Stimulated activated CD4-positive, alpha-beta T cell treated with anti-CD3 and anti-CD28 coated beads, Interleukin-1b, Interleukin-23, amount 100 ng/mL, for 24 hours (primary cell): Measurements from ENCODE around the gene NXPH2.
"Not testable (repeated sequence)": the region's sequence is repeated elsewhere in the genome, so short reads cannot be mapped to it uniquely, and the experiment has no call there.

ENCODE experiments used
- DNase-seq, 4 experiments: peaks; one replicate each; pipeline ENCODE4 v3.0.0-alpha.2; 2020; ENCODE audit warnings: low read depth in 4 of 4, low spot score in 1 of 4

The NXPH2 gene

GRCh38 chr2:138712212-138712979 is 67.8 kb downstream of the NXPH2 start:
- no peak for DNase-seq

DNA sequence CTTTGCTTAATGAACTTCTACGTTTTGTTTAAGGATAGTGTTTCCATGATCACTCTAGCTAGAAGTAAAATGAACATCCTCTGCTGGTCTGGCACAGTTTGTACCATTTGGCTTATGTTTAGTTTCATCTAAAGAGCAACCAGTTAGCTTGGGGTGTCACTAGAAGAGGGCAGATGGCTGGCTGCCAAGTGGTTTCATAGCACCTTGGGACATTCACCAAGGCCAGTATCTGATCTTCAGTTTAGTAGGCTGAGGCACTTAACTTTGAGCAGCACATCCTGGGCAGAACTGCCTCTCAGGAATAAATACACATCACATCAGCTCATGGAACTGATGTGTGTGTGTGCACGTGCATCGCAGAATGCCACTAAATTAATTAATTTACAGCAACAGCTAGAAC is 68.4 kb downstream of the NXPH2 start:
- no peak for DNase-seq

DNA sequence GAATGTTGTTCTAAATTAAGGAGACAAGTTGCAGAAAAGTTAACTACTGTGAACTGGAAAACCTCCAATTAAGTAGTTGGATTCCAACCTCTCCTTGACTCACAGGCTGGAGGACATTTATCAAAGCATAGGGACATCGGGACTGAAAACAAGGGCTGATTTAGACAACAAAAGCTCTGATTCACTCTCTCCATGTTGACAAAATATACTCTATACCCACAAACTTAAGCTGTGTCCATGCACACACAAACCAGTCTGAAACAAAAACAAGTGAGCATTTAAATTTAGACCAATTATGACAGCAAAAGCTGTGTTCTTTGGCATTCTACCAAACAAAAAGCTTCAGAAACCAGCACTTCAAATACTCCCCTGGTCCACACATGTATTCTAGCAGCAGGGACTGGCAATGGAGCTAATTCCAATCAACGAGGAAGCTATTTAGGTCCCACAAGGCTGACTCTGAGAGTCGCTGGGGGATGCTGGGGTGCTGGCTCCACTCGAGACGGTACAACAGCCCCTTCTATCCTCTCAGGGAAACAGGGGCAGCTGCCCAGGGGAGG is 71.4 kb downstream of the NXPH2 start:
- DNase-seq, result no peak

GRCh38 chr2:138707392-138708074 is 72.7 kb downstream of the NXPH2 start:
- DNase-seq, result no peak

- no peak for DNase-seq
Measured at GRCh38 chr2:138703242-138703641, 76.9 kb downstream of the NXPH2 start.

GRCh38 chr2:138700716-138701115 is 79.5 kb downstream of the NXPH2 start:
- no peak for DNase-seq

GRCh38 chr2:138699421-138699820 is 80.8 kb downstream of the NXPH2 start:
- no peak for DNase-seq

GRCh38 chr2:138698428-138698827 is 81.8 kb downstream of the NXPH2 start:
- no peak for DNase-seq

GRCh38 chr2:138691667-138692066 is 88.5 kb downstream of the NXPH2 start:
- DNase-seq, result no peak

DNA sequence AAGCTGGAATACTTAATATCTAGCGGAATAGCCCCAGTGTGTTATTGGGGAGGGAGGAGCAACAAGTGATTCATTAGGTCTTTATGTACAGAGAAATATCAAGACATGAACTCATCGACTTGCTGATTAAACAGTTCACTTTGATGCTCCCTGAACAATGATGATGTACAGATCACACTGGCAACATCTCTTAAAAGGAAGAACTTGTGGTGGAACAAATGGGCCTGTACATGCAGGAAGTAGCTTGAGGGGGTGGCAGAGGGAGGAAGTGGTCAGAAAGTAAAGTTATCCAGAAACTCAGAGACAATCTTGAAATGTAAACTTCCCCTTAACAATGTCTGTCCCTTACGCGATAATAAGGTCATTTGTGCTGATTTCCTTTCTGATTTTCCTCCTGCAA is 90.5 kb downstream of the NXPH2 start:
- no peak for DNase-seq

- DNase-seq, result no peak
Measured at GRCh38 chr2:138682163-138682562, 98.0 kb downstream of the NXPH2 start.

GRCh38 chr2:138677221-138677620 is 103.0 kb downstream of the NXPH2 start:
- no peak for DNase-seq

- no peak for DNase-seq
Measured at GRCh38 chr2:138676619-138677021, 103.6 kb downstream of the NXPH2 start.

DNA sequence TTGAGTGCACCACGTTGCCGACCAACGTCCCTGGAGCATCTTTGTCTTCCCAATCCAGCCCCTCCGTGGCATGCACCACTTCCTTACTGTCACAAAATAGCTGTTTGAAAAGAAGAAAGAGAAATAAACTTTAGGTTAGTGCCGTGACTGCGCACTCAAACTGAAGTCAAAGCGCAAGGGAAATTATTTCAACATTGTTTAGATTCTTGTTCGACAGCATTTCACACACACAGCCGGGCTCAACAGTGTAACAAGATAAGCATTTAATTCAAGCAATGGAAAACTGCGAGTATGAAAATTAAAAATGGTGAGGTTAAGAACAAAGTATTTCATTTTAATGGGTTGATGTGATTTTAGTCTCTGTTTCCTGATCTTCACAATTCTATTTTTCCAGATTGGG is 108.6 kb downstream of the NXPH2 start:
- no peak for DNase-seq

GRCh38 chr2:138670734-138671133 is 109.5 kb downstream of the NXPH2 start:
- DNase-seq, result no peak

GRCh38 chr2:138665937-138666336 is 114.3 kb downstream of the NXPH2 start:
- DNase-seq, result no peak

DNA sequence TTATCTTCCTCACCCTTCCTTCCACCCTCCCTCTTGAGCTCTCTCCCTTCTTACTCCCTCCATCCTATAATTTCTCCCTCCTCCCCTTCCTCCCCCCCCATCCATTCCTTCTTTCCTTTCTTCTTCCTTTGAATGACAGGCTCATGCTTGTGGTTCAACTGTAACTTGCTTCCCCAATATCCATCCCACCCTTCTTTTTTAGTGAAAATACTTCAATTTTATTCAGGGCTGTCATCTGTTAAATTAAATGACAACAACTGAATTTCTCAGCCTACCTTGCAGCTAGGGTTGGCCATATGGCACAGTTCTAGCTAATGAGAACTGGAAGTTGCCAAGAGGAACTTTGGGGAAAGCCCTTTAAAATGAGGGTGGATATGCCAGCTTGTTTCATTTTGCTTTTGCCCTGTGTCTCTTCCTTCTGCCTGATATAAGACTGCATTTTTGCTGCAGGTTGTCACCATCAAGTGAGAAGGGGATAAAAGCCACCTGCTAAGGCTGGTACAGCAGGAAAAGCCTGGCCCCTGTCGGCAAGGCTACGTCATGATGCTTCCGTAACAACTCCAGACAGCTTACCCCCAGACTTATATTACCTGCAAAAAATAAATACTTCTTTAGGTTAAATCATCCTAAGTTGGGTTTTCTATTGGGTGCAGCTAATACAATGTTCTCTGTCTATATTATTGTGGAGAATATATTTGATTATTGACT is 121.8 kb downstream of the NXPH2 start:
- no peak for DNase-seq

DNA sequence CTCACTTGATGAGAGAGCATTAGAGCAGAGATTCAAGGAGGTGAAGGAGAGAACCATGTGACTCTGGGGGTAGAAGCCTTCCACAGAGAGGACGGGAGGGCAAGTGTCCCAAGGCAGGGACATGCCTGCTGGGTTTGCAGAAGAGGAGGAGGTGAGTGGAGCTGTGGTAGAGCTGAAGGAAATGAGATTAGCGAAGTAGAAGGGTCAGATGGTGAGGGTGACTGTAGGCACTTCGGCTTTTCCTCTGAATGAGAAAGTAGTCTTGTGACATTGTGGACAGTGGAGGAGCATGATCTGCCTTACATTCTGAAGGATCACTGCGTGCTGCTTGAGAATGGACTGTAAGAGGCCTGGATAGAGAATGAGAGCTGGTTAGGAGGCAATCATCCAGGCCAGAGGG is 126.0 kb downstream of the NXPH2 start:
- no peak for DNase-seq

DNA sequence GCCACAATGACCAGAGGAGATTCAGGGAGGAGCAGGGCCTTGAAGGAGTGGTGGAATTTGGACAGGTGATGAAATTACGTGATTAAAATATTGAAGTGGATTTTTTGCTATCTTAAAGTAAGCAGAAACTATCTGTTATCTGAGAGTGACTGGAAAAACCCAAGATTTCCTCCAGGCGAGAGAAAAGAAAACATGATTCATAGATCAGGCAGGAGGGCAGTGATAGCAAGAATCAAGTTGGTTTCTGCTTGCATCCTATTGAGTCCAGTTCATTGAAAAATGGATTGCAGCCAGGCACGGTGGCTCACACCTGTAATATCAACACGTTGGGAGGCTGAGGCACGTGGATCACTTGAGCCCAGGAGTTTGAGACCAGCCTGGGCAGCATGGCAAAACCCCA is 127.8 kb downstream of the NXPH2 start:
- DNase-seq, result no peak

DNA sequence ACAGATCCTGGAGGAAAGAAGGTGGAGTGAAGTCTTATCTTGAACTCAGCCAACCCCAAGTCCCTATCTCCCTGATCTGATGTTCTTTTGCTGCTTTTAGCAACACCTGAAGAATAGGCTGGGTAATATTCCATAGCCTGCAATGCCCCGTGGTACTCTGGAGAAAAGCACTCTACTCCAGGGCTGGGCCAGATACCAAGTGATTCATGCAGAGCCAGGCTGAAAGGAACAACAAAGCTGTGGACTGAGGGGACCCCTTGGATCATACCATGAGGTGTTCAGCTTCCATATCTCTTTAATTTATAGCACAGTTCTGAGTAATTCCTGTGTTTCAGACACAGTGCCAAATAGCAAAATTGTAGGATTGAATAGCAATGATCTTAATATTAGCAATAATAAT is 130.6 kb downstream of the NXPH2 start:
- no peak for DNase-seq

DNA sequence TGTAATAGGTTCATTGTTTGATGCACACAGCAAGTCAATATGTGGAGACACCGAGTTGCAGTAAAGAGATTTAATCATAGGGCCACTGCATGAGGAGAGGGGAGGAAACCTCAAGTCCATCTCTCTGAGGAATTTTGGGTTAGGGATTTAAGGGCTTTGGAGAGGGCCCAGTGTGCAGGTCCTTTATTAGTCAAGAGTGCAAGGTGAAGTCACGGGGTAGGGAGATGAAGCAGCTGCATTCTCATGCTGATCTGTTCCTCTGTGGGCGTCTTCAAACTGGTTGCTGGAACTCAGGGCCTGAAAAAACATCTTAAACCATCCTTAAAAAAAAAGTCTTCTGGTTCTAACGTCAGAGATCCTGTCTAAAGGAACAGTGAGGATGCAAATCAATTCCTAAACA is 131.6 kb downstream of the NXPH2 start:
- no peak for DNase-seq

DNA sequence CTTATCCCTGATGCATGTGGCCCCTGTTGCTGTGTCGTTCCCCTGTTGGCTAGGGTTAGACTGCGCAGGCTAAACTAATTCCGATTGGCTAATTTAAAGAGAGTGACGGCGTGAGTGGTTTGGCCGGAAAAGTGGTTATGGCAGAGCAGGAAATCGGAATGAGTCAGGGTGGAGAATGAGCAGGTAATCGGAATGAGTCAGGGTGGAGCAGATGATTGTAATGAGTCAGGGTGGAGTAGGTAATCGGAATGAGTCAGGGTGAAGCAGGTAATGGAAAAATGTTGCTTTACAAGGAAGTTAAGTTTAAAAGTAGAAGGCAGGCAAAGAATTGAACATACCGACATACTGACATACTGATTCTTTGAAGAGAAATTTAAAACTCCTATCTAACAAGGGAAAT is 135.4 kb downstream of the NXPH2 start:
- DNase-seq, result not testable (repeated sequence)
